Superior temporal gyrus (tissue), 1 donor: ENCODE results near the gene MACROD1.

Source experiments
- DNase-seq: peaks from one replicate; pipeline ENCODE4 v3.0.0-alpha.2; 2016; ENCODE audit errors: extremely low spot score

The MACROD1 gene

GRCh38 chr11:64131683-64132190 is 34.2 kb downstream of the MACROD1 start:
- no peak for DNase-seq

DNA sequence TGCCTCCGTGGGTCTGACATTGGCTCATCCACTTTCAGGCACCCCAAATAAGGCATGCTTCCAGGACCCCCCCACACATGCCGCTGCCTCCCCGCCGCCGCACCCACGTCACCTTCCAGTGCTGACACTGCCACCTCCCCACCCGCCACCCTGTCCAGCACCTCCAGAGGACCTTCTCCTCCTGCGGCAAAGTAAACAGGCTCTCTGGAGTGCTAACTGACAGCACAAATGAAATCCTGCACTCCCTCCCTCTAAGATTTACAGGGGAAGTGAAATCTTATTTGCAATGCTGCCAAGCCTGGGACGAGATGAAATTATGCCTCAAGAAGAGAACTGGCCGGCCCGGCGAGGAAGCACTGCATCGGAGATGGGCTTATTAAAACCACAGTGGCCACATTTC is 35.3 kb downstream of the MACROD1 start:
- no peak for DNase-seq

GRCh38 chr11:64129403-64129802 is 36.5 kb downstream of the MACROD1 start:
- no peak for DNase-seq

GRCh38 chr11:64128255-64129006 is 37.5 kb downstream of the MACROD1 start:
- no peak for DNase-seq

DNA sequence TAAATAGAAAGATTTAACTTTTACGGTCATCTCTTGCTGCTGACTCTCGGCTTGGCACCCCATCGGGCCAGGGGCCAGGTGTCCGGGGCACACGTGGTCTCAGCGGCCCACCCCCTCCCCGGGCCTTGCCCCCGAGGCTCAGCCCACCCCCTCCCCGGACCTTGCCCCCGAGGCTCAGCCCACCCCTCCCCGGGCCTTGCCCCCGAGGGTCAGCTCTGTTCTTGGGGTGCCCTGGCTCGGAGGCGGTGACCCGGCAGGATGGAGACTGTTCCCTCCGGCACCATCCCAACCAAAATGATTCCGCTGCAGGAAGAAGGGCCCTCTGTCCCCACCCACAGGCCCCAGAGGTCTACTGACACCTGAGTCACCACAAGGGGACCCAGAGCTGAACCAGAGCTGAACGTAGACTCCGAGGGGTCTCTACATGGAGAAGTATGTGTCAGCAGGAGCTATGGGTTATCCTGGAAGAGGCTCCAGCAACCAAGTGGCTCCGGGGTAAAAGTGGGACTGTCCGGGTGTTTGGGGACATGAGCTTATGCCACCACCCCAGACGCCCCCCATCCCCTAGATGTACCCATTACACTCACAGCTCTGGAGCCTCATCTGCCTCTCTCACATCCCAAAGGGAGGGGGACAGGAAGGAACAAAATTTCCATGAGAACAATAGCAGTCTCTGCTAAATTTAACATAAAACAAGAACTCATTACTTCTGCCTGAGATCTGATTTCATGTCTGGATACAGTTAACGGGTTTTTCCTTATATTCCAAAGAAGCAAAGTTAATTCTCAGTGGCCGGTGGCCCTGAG is 38.4 kb downstream of the MACROD1 start:
- no peak for DNase-seq

DNA sequence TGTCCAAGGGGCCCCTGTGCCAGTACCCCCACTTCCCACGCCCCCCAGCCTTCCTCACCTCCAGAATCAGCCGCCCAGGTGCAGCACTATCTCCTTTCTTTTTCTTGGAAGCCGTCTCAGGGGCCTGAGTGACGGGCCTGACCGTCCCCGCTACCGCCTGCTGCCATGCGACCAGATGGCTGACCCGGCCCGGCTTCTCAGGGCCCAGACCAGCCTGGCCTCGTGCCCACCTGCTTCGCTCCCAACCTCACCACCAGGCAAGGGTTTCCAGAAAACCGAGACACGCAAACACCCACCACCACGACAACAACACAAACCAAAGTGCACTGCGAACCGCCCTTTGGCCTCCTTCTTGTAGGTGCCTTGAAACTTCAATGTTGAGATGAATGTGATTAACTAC is 39.1 kb downstream of the MACROD1 start:
- no peak for DNase-seq

- DNase-seq: no peak
Measured at GRCh38 chr11:64126371-64126770, 39.5 kb downstream of the MACROD1 start.

GRCh38 chr11:64125676-64126075 is 40.2 kb downstream of the MACROD1 start:
- DNase-seq: no peak

DNA sequence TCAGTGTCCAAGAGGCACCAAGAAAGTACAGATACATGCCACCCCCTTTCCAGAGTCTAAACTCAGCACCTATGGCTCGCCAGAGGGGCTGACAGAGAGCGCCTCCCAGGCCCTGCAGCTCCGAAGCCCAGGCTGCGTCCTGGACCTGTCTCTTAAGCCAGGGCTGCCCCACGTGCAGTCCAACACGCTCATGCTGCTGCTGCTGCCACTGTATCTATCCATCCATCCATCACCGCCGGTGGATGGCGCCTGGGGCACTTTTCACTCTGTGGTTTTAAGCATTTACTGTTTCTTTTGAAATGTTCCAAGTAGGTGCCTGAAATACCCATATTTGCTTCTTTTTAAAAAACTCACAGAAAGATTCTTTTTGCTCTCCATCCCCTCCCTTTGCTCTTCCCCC is 41.8 kb downstream of the MACROD1 start:
- no peak for DNase-seq

DNA sequence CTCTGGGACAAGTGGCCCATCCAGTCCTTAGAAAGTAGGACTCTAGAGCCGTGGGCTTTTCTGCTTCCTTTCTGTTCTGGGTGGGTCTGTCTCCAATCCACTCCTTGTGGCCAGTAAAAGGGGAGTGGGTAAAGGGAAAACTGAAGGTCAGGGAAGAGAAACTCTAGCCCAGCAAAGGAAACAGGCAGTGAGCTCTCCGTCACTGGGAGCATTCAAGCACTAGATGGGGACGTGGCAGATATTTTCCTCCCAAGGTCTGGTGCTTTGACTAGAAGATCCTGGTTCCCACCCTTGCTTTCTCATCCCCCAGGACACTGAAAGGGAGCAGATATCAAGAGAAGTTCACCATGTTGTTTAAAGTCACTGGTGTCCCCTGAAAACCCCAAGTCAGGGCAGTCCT is 42.2 kb downstream of the MACROD1 start:
- no peak for DNase-seq

GRCh38 chr11:64122411-64123410 is 43.2 kb downstream of the MACROD1 start:
- DNase-seq: no peak

GRCh38 chr11:64121663-64122410 is 44.1 kb downstream of the MACROD1 start:
- DNase-seq: no peak

DNA sequence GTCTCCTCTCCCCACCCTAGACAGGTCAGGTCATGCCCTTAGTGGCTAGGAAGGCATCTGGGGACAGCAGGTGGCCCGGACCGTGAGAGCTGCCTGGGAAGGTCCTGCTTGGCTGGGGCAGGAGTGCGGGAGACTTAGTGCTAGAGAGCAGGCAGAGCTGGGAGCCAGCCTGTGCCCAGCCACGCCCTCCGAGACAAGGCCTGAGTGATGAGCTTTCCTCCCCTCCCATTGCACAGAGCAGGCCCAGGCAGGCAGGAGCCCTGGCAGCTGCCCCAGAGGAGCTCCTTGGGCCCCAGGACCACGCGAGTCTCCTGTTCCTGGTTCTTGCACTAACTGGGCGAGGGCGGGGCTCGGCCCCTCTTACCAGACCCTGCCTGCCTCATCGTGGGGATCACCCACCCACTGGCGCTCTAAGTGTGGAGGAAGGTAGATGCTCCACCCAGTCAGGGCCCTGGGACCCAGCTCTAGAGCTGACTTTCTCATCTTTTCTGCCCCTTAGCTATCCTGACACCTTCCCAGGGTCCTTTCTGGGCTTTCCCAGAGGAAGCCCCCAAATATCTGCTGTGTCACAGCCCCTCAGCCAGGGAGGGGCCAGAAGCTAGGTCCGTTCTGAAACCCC is 44.9 kb downstream of the MACROD1 start:
- DNase-seq: no peak

GRCh38 chr11:64119700-64120099 is 46.2 kb downstream of the MACROD1 start:
- no peak for DNase-seq

GRCh38 chr11:64118876-64119665 is 46.8 kb downstream of the MACROD1 start:
- DNase-seq: no peak

GRCh38 chr11:64117763-64118459 is 48.0 kb downstream of the MACROD1 start:
- DNase-seq: no peak

DNA sequence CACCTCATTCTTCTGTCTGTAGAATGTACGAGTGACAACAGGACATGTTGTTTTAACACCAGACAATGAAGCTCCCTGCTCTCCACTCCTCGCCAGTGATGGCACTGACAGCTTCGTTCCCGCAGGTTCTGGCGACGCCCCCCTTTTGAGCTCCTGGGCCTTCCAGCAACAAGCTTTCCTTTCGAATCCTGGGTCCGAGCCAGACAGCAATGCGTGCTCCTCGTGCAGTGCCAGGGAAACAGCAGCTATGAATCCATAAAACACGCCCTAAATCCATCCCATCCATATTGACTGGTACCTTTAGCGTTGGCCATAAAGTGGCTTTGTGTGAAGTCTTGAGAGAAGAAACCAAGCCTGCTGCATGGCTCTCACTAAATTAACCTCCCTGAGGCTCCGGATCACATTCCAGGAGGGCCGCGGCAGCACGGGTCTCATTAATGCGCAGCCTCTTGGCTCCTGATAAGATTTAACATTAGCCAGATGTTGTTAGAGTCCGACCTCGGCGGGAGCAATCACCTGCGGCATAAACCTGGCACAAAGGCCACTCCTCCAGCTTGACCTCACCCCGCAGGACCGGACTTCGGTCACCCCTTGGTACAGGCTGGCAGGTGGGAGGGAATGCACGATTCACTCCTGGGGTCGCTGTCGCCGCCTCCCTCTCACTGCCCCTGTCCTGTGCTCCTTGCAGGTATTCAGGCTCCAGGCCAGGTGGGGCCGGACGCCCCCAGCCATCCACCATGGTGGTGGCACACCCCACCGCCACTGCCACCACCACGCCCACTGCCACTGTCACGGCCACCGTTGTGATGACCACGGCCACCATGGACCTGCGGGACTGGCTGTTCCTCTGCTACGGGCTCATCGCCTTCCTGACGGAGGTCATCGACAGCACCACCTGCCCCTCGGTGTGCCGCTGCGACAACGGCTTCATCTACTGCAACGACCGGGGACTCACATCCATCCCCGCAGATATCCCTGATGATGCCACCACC is 50.1 kb downstream of the MACROD1 start:
- DNase-seq: no peak

DNA sequence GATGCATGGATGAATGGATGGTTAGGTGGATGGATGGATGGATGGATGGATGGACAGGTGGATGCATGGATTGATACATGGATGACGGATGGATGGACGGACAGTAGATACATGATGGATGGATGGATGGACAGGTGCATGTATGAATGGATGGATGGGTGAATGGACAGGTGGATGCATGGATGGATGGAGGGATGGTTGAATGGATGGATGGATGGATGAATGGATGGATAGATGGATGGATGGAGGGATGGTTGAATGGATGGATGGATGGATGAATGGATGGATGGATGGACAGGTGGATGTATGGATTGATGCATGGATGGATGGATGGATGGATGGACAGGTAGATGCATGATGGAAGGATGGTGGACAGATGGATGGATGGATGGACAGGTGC is 51.7 kb downstream of the MACROD1 start:
- DNase-seq: no peak
